Adrenal gland (tissue), 5 donors: ENCODE results near the gene E2F6.

ENCODE experiments used
- CTCF ChIP-seq, 6 experiments: fragments of 450-650 bp in 4 of 6; fragments of 200-600 bp in 2 of 6; sonication (generic) in 1 of 6; IDR thresholded peaks; 1 replicate in 5 of 6; 2 replicates in 1 of 6; pipeline versions ENCODE4 v1.5.1 to v1.8.0; 2016 to 2021; ENCODE audit warnings: antibody characterized with exemption in 6 of 6, mild to moderate bottlenecking in 2 of 6, moderate library complexity in 1 of 6
- POLR2A ChIP-seq, 2 donors: fragments of 450-650 bp; IDR thresholded peaks; one replicate each; pipeline ENCODE4 v1.6.1; 2017; ENCODE audit warnings: antibody characterized with exemption in 2 of 2, mild to moderate bottlenecking in 2 of 2, moderate library complexity in 1 of 2
- donor health status: DM: no; HTN: no; CAD: no.

GRCh38 chr2:11500702-11501303 lies 34.8 kb upstream of the E2F6 start:
- TF ChIP-seq CTCF (IDR thresholded peaks at IDR 0.05) (no peak), POLR2A (IDR thresholded peaks at IDR 0.05) (no peak)
